Measurements from ENCODE around the gene LRRC41. TPM values are rescaled to one million over a fixed set of nuclear protein-coding genes. Genes with fewer than 3 reads are reported as not detected.
"Not testable (repeated sequence)": the region's sequence is repeated elsewhere in the genome, so short reads cannot be mapped to it uniquely, and the experiment has no call there.

LRRC41 gene
- total and polyA plus RNA-seq, 4 experiments from 2014 or later: 31.8 to 66.1 (median 39.9) TPM

DNA sequence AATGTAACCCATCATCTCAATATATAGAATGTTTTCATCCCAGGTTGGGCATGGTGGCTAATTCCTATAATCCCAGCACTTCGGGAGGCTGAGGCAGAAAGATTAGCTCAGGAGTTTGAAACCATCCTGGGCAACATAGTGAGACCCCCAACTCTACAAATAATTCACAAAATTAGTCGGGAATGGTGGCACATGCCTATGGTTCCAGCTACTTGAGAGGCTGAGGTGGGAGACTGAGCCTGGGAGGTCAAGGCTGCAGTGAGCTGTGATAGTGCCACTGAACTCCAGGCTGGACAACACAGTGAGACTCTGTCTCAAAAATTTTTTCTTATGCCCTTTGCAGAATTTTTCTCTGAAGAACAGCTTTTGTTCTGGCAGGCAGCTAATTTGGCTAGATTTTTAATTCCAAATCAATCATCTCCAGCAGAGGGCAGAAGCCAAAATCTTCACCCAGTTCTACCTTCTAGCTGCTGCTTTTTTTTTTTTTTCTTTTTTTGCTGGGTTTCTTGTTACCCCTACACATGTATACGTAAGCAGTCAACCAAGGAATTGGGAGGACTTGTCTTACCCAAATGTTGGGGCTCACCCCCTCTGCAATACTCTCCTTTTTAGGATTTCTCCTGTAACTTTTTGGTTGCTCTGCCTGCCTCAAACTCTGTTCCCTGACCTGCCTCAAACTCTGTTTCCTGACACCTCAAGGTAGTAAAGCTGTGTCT, 58.6 kb downstream of the LRRC41 start:
- H3K27me3 ChIP-seq (ENCODE audit: insufficient read depth, low read length): no peaks in the 10 kb centered on the region
- peak in 4 of 5 donors; percentile 24 to 42 (median 30) for DNase-seq
- no peaks in the 10 kb centered on the region for H3K36me3 ChIP-seq (ENCODE audit: insufficient read depth, low read length)
- peaks cover 0 to 1% of the 10 kb centered on the region in 2 donors for H3K36me3 Mint-ChIP-seq
- H3K9me3 ChIP-seq (ENCODE audit: control insufficient read depth in 1 of 2, low read length in 2 of 2): no peaks in the 10 kb centered on the region
- no peak overlapping the region for H3K4me3 Mint-ChIP-seq
- ChIA-PET POLR2A (ENCODE audit: partially characterized antibody) (interaction anchor here (1.0 to 1.2 kb wide), 4 partner anchors 59 to 558 kb away, joined by 3 to 8 read pairs (median 3); partner anchors contain the start of genes GPBP1L1, LRRC41, NSUN4 and UQCRH), CTCF (ENCODE audit: partially characterized antibody) (interaction anchor here (0.6 to 5.2 kb wide), 12 partner anchors 8 to 605 kb away, joined by 3 to 60 read pairs (median 3); partner anchors contain the start of genes LRRC41 and UQCRH)
- intact Hi-C loops (cut with micrococcal nuclease): loop anchor here (5.0 kb wide), 1 partner anchor 943 kb away; no protein-coding TSS in a partner anchor
- H3K27ac ChIP-seq (ENCODE audit: low read depth, low read length): no peak overlapping the region
- H3K27me3 Mint-ChIP-seq: no peaks in the 10 kb centered on the region
- peaks cover 11 to 16% (median 14%) of the 10 kb centered on the region in 4 donors for H3K4me1 Mint-ChIP-seq
- H3K9me3 Mint-ChIP-seq: peaks cover 0 to under 1% (median 0%) of the 10 kb centered on the region in 8 donors
- peaks cover 13% of the 10 kb centered on the region for H3K4me1 ChIP-seq (ENCODE audit: insufficient read depth, low read length)
- H3K27ac Mint-ChIP-seq: peak overlapping the region in 1 of 7 donors; percentile 18
- H3K4me3 ChIP-seq (ENCODE audit: low read length in 2 of 2): no peak overlapping the region

DNA sequence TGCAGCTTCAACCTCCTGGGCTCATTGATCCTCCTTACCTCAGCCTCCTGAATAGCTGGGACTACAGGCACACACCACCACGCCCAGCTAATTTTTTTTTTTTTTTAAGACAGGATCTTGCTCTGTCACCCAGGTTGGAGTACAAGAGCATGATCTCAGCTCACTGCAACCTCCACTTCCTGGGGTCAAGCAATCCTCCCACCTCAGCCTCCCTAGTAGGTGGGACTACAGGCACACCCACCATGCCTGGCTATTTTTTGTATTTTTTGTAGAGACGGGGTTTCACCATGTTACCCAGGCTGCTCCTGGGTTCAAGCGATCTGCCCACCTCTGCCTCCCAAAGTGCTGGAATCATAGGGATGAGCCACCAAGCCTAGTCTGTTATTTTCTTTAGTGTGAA, 59.6 kb downstream of the LRRC41 start:
- H3K36me3 Mint-ChIP-seq; POLR2A ChIA-PET (ENCODE audit: partially characterized antibody); intact Hi-C loops (cut with micrococcal nuclease); H3K9me3 Mint-ChIP-seq; H3K27ac Mint-ChIP-seq; H3K4me3 ChIP-seq (ENCODE audit: low read length in 2 of 2); H3K27me3 ChIP-seq (ENCODE audit: insufficient read depth, low read length); H3K27ac ChIP-seq (ENCODE audit: low read depth, low read length); DNase-seq; H3K36me3 ChIP-seq (ENCODE audit: insufficient read depth, low read length); H3K27me3 Mint-ChIP-seq; H3K4me3 Mint-ChIP-seq; H3K9me3 ChIP-seq (ENCODE audit: control insufficient read depth in 1 of 2, low read length in 2 of 2): not testable (repeated sequence)
- peaks cover 13% of the 10 kb centered on the region for H3K4me1 ChIP-seq (ENCODE audit: insufficient read depth, low read length)
- CTCF ChIA-PET (ENCODE audit: partially characterized antibody): interaction anchor here (1.2 to 5.2 kb wide), 3 partner anchors 9 to 104 kb away, joined by 3 to 60 read pairs (median 5); no protein-coding TSS in a partner anchor
- peaks cover 11 to 16% (median 14%) of the 10 kb centered on the region in 4 donors for H3K4me1 Mint-ChIP-seq

DNA sequence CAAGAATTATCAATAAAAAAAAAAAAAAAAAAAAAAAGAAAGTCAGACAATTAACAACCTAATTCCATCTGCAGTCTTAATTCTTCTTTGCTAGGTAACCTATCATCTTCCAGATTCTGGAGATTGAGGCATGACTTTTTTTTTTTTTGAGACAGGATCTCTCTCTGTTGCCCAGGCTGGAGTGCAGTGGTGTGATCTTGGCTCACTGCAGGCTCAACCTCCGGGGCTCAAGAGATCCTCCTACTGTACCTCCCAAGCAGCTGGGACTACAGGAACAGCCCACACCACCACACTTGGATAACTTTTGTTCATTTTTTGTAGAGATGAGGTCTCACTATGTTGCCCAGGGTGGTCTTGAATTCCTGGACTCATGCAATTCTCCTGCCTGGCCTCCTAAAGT, 60.5 kb downstream of the LRRC41 start:
- CTCF ChIA-PET (ENCODE audit: partially characterized antibody): no interaction called here
- Histone ChIP-seq H3K4me1 (ENCODE audit: insufficient read depth, low read length) (peaks cover 10% of the 10 kb centered on the region), H3K36me3 (ENCODE audit: insufficient read depth, low read length) (no peaks in the 10 kb centered on the region), H3K27ac (ENCODE audit: low read depth, low read length) (no peak overlapping the region), H3K27me3 (ENCODE audit: insufficient read depth, low read length) (no peaks in the 10 kb centered on the region), H3K9me3 (ENCODE audit: control insufficient read depth in 1 of 2, low read length in 2 of 2) (no peaks in the 10 kb centered on the region), H3K4me3 (ENCODE audit: low read length in 2 of 2) (no peak overlapping the region)
- intact Hi-C loops (cut with micrococcal nuclease): no loop called here
- Mint-ChIP-seq H3K36me3 (peaks cover 0 to 1% of the 10 kb centered on the region in 2 donors), H3K4me3 (no peak overlapping the region), H3K9me3 (peaks cover 0 to 3% (median 0%) of the 10 kb centered on the region in 8 donors), H3K4me1 (peaks cover 9 to 15% (median 10%) of the 10 kb centered on the region in 4 donors), H3K27ac (no peak overlapping the region), H3K27me3 (peaks cover 2 to 3% of the 10 kb centered on the region in 2 donors)
- POLR2A ChIA-PET (ENCODE audit: partially characterized antibody): no interaction called here
- DNase-seq: no peak

DNA sequence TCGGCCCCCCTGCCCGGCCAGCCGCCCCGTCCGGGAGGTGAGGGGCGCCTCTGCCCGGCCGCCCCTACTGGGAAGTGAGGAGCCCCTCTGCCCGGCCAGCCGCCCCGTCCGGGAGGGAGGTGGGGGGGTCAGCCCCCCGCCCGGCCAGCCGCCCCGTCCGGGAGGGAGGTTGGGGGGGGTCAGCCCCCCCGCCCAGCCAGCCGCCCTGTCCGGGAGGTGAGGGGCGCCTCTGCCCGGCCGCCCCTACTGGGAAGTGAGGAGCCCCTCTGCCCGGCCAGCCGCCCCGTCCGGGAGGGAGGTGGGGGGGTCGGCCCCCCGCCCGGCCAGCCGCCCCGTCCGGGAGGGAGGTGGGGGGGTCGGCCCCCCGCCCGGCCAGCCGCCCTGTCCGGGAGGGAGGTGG, 61.7 kb downstream of the LRRC41 start:
- H3K4me1 Mint-ChIP-seq; POLR2A ChIA-PET (ENCODE audit: partially characterized antibody); H3K4me3 ChIP-seq (ENCODE audit: low read length in 2 of 2); H3K36me3 Mint-ChIP-seq; intact Hi-C loops (cut with micrococcal nuclease); H3K27me3 ChIP-seq (ENCODE audit: insufficient read depth, low read length); H3K27ac ChIP-seq (ENCODE audit: low read depth, low read length); DNase-seq; H3K9me3 Mint-ChIP-seq; H3K36me3 ChIP-seq (ENCODE audit: insufficient read depth, low read length); H3K27ac Mint-ChIP-seq; H3K9me3 ChIP-seq (ENCODE audit: control insufficient read depth in 1 of 2, low read length in 2 of 2); H3K27me3 Mint-ChIP-seq; H3K4me3 Mint-ChIP-seq; H3K4me1 ChIP-seq (ENCODE audit: insufficient read depth, low read length); CTCF ChIA-PET (ENCODE audit: partially characterized antibody): not testable (repeated sequence)

DNA sequence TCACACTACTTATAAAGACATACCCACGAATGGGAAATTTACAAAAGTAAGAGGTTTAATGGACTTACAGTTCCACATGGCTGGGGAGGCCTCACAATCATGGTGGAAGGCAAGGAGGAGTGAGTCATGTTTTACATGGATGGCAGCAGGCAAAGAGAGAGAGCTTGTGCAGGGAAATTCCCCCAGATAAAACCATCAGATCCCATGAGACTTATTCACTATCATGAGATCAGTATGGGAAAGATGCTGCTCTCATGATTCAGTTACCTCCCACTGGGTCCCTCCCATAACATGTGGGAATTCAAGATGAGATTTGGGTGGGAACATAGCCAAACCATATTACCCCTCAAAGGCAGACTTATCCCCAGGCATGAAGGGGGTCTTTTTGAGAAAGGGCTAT, 64.6 kb downstream of the LRRC41 start:
- H3K27me3 ChIP-seq (ENCODE audit: insufficient read depth, low read length); H3K27me3 Mint-ChIP-seq; CTCF ChIA-PET (ENCODE audit: partially characterized antibody); intact Hi-C loops (cut with micrococcal nuclease); H3K4me3 ChIP-seq (ENCODE audit: low read length in 2 of 2); POLR2A ChIA-PET (ENCODE audit: partially characterized antibody); H3K4me3 Mint-ChIP-seq; H3K27ac Mint-ChIP-seq; H3K9me3 Mint-ChIP-seq; H3K4me1 Mint-ChIP-seq; H3K4me1 ChIP-seq (ENCODE audit: insufficient read depth, low read length); H3K36me3 Mint-ChIP-seq; H3K27ac ChIP-seq (ENCODE audit: low read depth, low read length); H3K36me3 ChIP-seq (ENCODE audit: insufficient read depth, low read length); DNase-seq; H3K9me3 ChIP-seq (ENCODE audit: control insufficient read depth in 1 of 2, low read length in 2 of 2): not testable (repeated sequence)

DNA sequence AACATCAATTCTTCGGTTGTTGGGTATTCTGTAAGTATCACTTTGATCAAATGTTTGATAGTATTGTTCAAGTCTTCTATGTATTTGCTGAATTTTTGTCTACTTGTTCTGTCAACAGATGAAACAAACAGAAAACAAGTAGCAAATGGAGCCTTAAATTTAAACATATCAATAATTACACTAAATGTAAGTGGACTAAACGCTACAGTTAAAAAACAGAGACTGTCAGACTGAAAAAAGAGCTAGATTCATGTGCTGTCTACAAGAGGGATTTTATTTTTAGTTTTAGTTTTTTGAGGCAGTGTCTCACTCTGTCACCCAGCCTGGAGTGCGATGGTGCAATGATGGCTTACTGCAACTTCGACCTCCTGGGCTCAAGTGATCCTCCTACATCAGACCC, 66.5 kb downstream of the LRRC41 start:
- Mint-ChIP-seq H3K4me3 (no peak overlapping the region), H3K27ac (no peak overlapping the region), H3K27me3 (peaks cover 2 to 3% of the 10 kb centered on the region in 2 donors), H3K9me3 (peaks cover 0 to 7% (median 3%) of the 10 kb centered on the region in 8 donors), H3K36me3 (no peaks in the 10 kb centered on the region), H3K4me1 (no peaks in the 10 kb centered on the region)
- no peak for DNase-seq
- no peak overlapping the region for H3K27ac ChIP-seq (ENCODE audit: low read depth, low read length)
- H3K4me1 ChIP-seq (ENCODE audit: insufficient read depth, low read length): no peaks in the 10 kb centered on the region
- H3K36me3 ChIP-seq (ENCODE audit: insufficient read depth, low read length): no peaks in the 10 kb centered on the region
- CTCF ChIA-PET (ENCODE audit: partially characterized antibody): no interaction called here
- no peak overlapping the region for H3K4me3 ChIP-seq (ENCODE audit: low read length in 2 of 2)
- H3K27me3 ChIP-seq (ENCODE audit: insufficient read depth, low read length): no peaks in the 10 kb centered on the region
- intact Hi-C loops (cut with micrococcal nuclease): no loop called here
- H3K9me3 ChIP-seq (ENCODE audit: control insufficient read depth in 1 of 2, low read length in 2 of 2): no peaks in the 10 kb centered on the region
- POLR2A ChIA-PET (ENCODE audit: partially characterized antibody): no interaction called here

DNA sequence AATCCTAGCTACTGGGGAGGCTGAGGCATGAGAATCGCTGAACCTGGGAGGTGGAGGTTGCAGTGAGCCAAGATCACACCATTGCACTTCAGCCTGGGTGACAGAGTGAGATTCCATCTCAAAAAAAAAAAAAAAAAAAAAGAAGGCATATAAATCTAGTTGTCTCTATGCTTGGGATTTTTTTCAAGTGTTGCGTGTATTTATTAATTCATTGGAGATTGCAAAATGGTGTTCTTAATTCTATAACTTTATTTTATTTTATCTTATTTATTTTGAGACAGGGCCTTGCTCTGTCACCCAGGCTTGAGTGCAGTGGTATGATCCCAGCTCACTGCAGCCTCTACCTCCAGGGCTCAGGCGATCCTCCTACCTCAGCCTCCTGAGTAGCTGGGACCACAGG, 72.2 kb downstream of the LRRC41 start:
- H3K4me3 ChIP-seq (ENCODE audit: low read length in 2 of 2); H3K27ac ChIP-seq (ENCODE audit: low read depth, low read length); H3K36me3 ChIP-seq (ENCODE audit: insufficient read depth, low read length); H3K9me3 Mint-ChIP-seq; H3K27me3 ChIP-seq (ENCODE audit: insufficient read depth, low read length); intact Hi-C loops (cut with micrococcal nuclease); H3K4me1 ChIP-seq (ENCODE audit: insufficient read depth, low read length); H3K27me3 Mint-ChIP-seq; POLR2A ChIA-PET (ENCODE audit: partially characterized antibody); H3K27ac Mint-ChIP-seq; H3K36me3 Mint-ChIP-seq; H3K9me3 ChIP-seq (ENCODE audit: control insufficient read depth in 1 of 2, low read length in 2 of 2); H3K4me1 Mint-ChIP-seq; H3K4me3 Mint-ChIP-seq; DNase-seq: not testable (repeated sequence)
- CTCF ChIA-PET (ENCODE audit: partially characterized antibody): interaction anchor here (0.6 to 4.6 kb wide), 2 partner anchors 7 to 13 kb away, joined by 3 to 25 read pairs; no protein-coding TSS in a partner anchor

Data from CD4-positive, alpha-beta memory T cell (primary cell).